ENCODE measurements around the gene OR52B2. TPM values are rescaled to one million over a fixed set of nuclear protein-coding genes. Genes with fewer than 3 reads are reported as not detected.

The OR52B2 gene
- not detected in 2 replicates for total RNA-seq (2014; rRNA removed)
- Bru-seq, nascent RNA, result percentile 17 among the genes with signal in this experiment
- percentile 16 among the genes with signal in this experiment for BruChase-seq, experiment 1, labeled RNA remaining after a 6-hour chase
- percentile 28 among the genes with signal in this experiment for BruChase-seq, experiment 2, labeled RNA remaining after a 2-hour chase
- long read RNA-seq, result 0 reads

GRCh38 chr11:6170226-6170625 lies at the start of gene OR52B2:
Gene OR52B2, minus strand, starts transcription at chr11:6170326. Its CDS starts 0 bp downstream, at chr11:6170326.
- H3K9me2 ChIP-seq (replicated peaks; ENCODE audit: low read length), result no peaks in the 10 kb centered on the region
- ATAC-seq (no peak), DNase-seq (no peak)
- CTCF ChIA-PET, result no interaction called here
- H3K4me2 ChIP-seq (ENCODE audit: low read length), result no peak within 1 kb of the TSS
- intact Hi-C loops (cut with micrococcal nuclease), result no loop called here
- peaks cover 26% of the 10 kb centered on the region for H3K27me3 ChIP-seq (ENCODE audit: low read length)
- no peak within 1 kb of the TSS for H3K9ac ChIP-seq (ENCODE audit: low read length)
- H4K20me1 ChIP-seq (ENCODE audit: low read length), result no peaks in the 10 kb centered on the region
- TF ChIP-seq EZH2phosphoT487 (IDR thresholded peaks at IDR 0.05; ENCODE audit: borderline replicate concordance, low read length), result no peak
- TF ChIP-seq EZH2 (IDR thresholded peaks at IDR 0.05; ENCODE audit: low read length, unreplicated experiment), result no peak
- no peak for TF ChIP-seq CTCF (conservative IDR thresholded peaks at IDR 0.05; ENCODE audit: low read depth, low read length)
- H3K9me3 ChIP-seq (ENCODE audit: low read length), result no peaks in the 10 kb centered on the region
- H3F3A ChIP-seq (ENCODE audit: low read length, unreplicated experiment), result no peaks in the 10 kb centered on the region
- BruUV-seq (replicated peaks), result no TSS peak
- H3K4me3 ChIP-seq (ENCODE audit: low read length), result no peak within 1 kb of the TSS
- H3K27ac ChIP-seq (ENCODE audit: low read length), result no peak within 1 kb of the TSS
- no peak within 1 kb of the TSS for H2AFZ ChIP-seq (ENCODE audit: low read length)
- no peaks in the 10 kb centered on the region for H3K36me3 ChIP-seq (ENCODE audit: low read depth, low read length)
- H3K4me1 ChIP-seq (ENCODE audit: insufficient read depth, low read length), result no peaks in the 10 kb centered on the region
- POLR2A ChIA-PET (ENCODE audit: unreplicated experiment), result no interaction called here
- H3K79me2 ChIP-seq (ENCODE audit: low read length), result no peaks in the 10 kb centered on the region

GRCh38 chr11:6219359-6219758 lies 49.2 kb upstream of the OR52B2 start:
- peaks cover 9% of the 10 kb centered on the region; the same call in 1 of the 2 replicates for H4K20me1 ChIP-seq (ENCODE audit: low read length)
- no peaks in the 10 kb centered on the region for H3K79me2 ChIP-seq (ENCODE audit: low read length)
- intact Hi-C loops (cut with micrococcal nuclease), result loop anchor here (1.0 kb wide), 2 partner anchors 15 to 27 kb away; partner anchors contain the start of gene FHIP1B
- H3F3A ChIP-seq (ENCODE audit: low read length, unreplicated experiment), result no peaks in the 10 kb centered on the region
- peaks cover 22% of the 10 kb centered on the region for H3K4me1 ChIP-seq (ENCODE audit: insufficient read depth, low read length)
- peak; percentile 89 for DNase-seq
- ChIA-PET POLR2A (ENCODE audit: unreplicated experiment) (no interaction called here), CTCF (no interaction called here)
- no peak overlapping the region for H3K9ac ChIP-seq (ENCODE audit: low read length)
- peak; percentile 99 for ATAC-seq
- H3K27ac ChIP-seq (ENCODE audit: low read length), result peak overlapping the region; percentile 69
- H3K27me3 ChIP-seq (ENCODE audit: low read length), result no peaks in the 10 kb centered on the region
- no peaks in the 10 kb centered on the region for H3K9me3 ChIP-seq (ENCODE audit: low read length)
- BruUV-seq (replicated peaks), result no TSS peak
- H2AFZ ChIP-seq (ENCODE audit: low read length), result no peak overlapping the region
- H3K9me2 ChIP-seq (replicated peaks; ENCODE audit: low read length), result no peaks in the 10 kb centered on the region
- TF ChIP-seq CTCF (conservative IDR thresholded peaks at IDR 0.05; ENCODE audit: low read depth, low read length) (no peak), EZH2 (IDR thresholded peaks at IDR 0.05; ENCODE audit: low read length, unreplicated experiment) (no peak), EZH2phosphoT487 (IDR thresholded peaks at IDR 0.05; ENCODE audit: borderline replicate concordance, low read length) (no peak)
- peak overlapping the region; percentile 63 for H3K4me2 ChIP-seq (ENCODE audit: low read length)
- H3K36me3 ChIP-seq (ENCODE audit: low read depth, low read length), result peaks cover 51% of the 10 kb centered on the region
- H3K4me3 ChIP-seq (ENCODE audit: low read length), result no peak overlapping the region

- Histone ChIP-seq H3K79me2 (ENCODE audit: low read length) (no peaks in the 10 kb centered on the region), H3K9ac (ENCODE audit: low read length) (no peak overlapping the region), H3K27me3 (ENCODE audit: low read length) (no peaks in the 10 kb centered on the region), H2AFZ (ENCODE audit: low read length) (no peak overlapping the region), H3K27ac (ENCODE audit: low read length) (no peak overlapping the region), H3K36me3 (ENCODE audit: low read depth, low read length) (peaks cover 46% of the 10 kb centered on the region), H3K4me2 (ENCODE audit: low read length) (no peak overlapping the region), H3K4me3 (ENCODE audit: low read length) (no peak overlapping the region), H3K9me2 (replicated peaks; ENCODE audit: low read length) (no peaks in the 10 kb centered on the region), H3K9me3 (ENCODE audit: low read length) (no peaks in the 10 kb centered on the region), H3K4me1 (ENCODE audit: insufficient read depth, low read length) (peaks cover 22% of the 10 kb centered on the region), H4K20me1 (ENCODE audit: low read length) (peaks cover 9% of the 10 kb centered on the region; the same call in 1 of the 2 replicates), H3F3A (ENCODE audit: low read length, unreplicated experiment) (no peaks in the 10 kb centered on the region)
- CTCF ChIA-PET, result no interaction called here
- BruUV-seq (replicated peaks), result no TSS peak
- no peak for TF ChIP-seq CTCF (conservative IDR thresholded peaks at IDR 0.05; ENCODE audit: low read depth, low read length)
- TF ChIP-seq EZH2 (IDR thresholded peaks at IDR 0.05; ENCODE audit: low read length, unreplicated experiment), result no peak
- TF ChIP-seq EZH2phosphoT487 (IDR thresholded peaks at IDR 0.05; ENCODE audit: borderline replicate concordance, low read length), result no peak
- POLR2A ChIA-PET (ENCODE audit: unreplicated experiment), result no interaction called here
- DNase-seq (no peak), ATAC-seq (no peak)
- intact Hi-C loops (cut with micrococcal nuclease), result no loop called here
Measured at GRCh38 chr11:6217722-6218121, 47.6 kb upstream of the OR52B2 start.

All from PC-3 (cell line).